ENCODE data around the gene RGS6. TPM values are rescaled to one million over a fixed set of nuclear protein-coding genes. Genes with fewer than 3 reads are reported as not detected.

RGS6 gene
- total and polyA plus RNA-seq, 5 donors from 2014 or later, result 0.13 to 1.5 (median 0.69) TPM

DNA sequence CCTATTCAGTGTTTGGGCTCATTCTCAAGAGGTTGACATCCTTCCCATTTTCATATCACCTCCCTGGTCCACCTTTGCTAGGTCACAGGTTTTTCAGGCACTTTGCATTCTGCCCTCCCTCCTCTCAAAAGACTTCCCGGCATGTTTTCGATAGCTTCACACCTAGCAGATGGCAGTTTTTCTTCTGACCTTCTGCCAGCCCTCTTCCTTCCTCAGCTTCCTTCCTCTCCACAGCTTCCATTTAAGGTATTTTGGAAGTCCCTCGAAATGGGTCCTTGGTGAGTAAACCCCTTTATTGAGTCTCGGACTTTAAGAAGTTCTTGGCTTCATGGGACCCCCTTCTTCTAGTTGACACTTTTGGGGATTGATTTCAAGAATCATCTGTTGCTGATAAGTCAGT lies 358.0 kb downstream of the RGS6 start:
- H3K36me3 ChIP-seq (ENCODE audit: control insufficient read depth, insufficient read depth, low read length), result no peaks in the 10 kb centered on the region
- no peak overlapping the region for H3K4me3 ChIP-seq (ENCODE audit: low read depth, low read length)
- DNase-seq (no peak), ATAC-seq (ENCODE audit: low read depth in 2 of 2) (no peak)
- no peak overlapping the region for H3K27ac Mint-ChIP-seq
- peaks cover 16% of the 10 kb centered on the region for H3K27me3 Mint-ChIP-seq
- H3K36me3 Mint-ChIP-seq, result no peaks in the 10 kb centered on the region
- no peak overlapping the region for H3K4me3 Mint-ChIP-seq
- H3K27ac ChIP-seq (ENCODE audit: insufficient read depth, low read length, poor library complexity, severe bottlenecking), result no peak overlapping the region
- peaks cover 4 to 8% of the 10 kb centered on the region in 2 experiments for H3K9me3 ChIP-seq (ENCODE audit: control insufficient read depth in 2 of 2, low read length in 2 of 2)
- H3K4me1 ChIP-seq (ENCODE audit: control insufficient read depth, insufficient read depth, low read length, poor library complexity, severe bottlenecking), result no peaks in the 10 kb centered on the region
- peaks cover 0 to 4% (median 0%) of the 10 kb centered on the region in 4 donors for H3K4me1 Mint-ChIP-seq
- peaks cover 17% of the 10 kb centered on the region for H3K27me3 ChIP-seq (ENCODE audit: control insufficient read depth, insufficient read depth, low read length)
- H3K9me3 Mint-ChIP-seq, result peaks cover 2 to 17% (median 11%) of the 10 kb centered on the region in 7 donors

DNA sequence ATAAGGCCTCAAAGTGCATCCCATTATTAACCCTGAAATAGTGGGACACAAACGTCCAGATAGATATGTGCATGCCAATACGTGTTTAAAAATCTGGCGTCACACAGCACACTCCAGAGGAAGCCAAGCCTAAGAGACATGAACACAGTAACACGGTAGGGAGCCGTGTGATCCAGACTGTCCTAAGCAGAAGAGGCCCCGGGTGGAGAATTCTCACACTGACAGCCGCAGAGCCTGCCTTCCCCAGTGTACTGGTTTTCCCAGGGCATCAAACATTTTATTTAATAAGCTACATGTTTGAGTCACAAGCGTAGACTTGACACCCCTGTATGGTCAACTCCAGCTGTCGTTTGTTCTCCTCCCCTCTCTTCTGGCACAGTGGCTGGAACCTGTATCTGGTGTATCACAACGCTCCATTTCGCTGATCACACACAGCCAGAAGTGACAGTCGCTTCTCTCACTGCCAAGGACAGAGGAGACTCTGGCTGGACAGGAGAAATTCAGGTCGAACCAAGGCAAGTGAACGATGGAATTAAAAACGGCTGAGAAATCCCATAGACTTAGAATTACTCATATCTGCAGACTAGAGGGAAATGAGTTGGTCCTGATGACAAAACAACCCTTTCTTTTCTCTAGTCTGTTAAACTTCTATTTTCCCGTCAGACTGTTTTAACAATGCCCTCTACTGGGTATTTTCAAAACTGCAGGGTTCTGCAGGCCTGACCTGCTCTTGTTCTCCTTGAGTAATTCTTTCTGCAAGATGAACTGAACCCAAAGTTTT lies 359.9 kb downstream of the RGS6 start:
- peaks cover 19% of the 10 kb centered on the region for H3K27me3 ChIP-seq (ENCODE audit: control insufficient read depth, insufficient read depth, low read length)
- no peak overlapping the region for H3K27ac ChIP-seq (ENCODE audit: insufficient read depth, low read length, poor library complexity, severe bottlenecking)
- Mint-ChIP-seq H3K4me3 (no peak overlapping the region), H3K9me3 (peaks cover 0 to 8% (median 0%) of the 10 kb centered on the region in 7 donors), H3K4me1 (peaks cover 0 to 4% (median 0%) of the 10 kb centered on the region in 4 donors), H3K27ac (no peak overlapping the region), H3K27me3 (peaks cover 16% of the 10 kb centered on the region), H3K36me3 (no peaks in the 10 kb centered on the region)
- peak in 2 of 3 donors; percentile 1 to 44 for DNase-seq
- H3K9me3 ChIP-seq (ENCODE audit: control insufficient read depth in 2 of 2, low read length in 2 of 2), result no peaks in the 10 kb centered on the region
- no peak overlapping the region for H3K4me3 ChIP-seq (ENCODE audit: low read depth, low read length)
- no peak for ATAC-seq (ENCODE audit: low read depth in 2 of 2)
- H3K36me3 ChIP-seq (ENCODE audit: control insufficient read depth, insufficient read depth, low read length), result no peaks in the 10 kb centered on the region
- H3K4me1 ChIP-seq (ENCODE audit: control insufficient read depth, insufficient read depth, low read length, poor library complexity, severe bottlenecking), result no peaks in the 10 kb centered on the region

DNA sequence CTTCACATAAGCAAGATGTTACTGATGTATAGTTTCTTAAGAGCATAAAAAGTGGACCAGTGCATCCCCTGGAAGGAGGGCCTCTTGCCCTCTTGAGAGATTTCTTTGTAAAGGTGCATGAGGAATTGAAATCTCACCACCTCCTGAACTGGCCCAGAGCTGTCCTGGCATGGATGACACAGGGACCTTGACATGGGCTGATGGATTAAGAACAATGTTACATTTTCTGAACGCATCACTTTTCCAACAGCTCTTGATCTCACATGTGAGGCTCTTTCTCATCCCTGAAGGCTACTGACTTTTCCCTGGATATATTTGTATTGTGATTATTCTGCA lies 360.4 kb downstream of the RGS6 start:
- Mint-ChIP-seq H3K4me1 (peaks cover 0 to 4% (median 0%) of the 10 kb centered on the region in 4 donors), H3K9me3 (peaks cover 0 to 7% (median 0%) of the 10 kb centered on the region in 7 donors), H3K27ac (no peak overlapping the region), H3K36me3 (no peaks in the 10 kb centered on the region), H3K27me3 (peaks cover 16% of the 10 kb centered on the region), H3K4me3 (no peak overlapping the region)
- DNase-seq (no peak), ATAC-seq (ENCODE audit: low read depth in 2 of 2) (no peak)
- H3K9me3 ChIP-seq (ENCODE audit: control insufficient read depth in 2 of 2, low read length in 2 of 2), result no peaks in the 10 kb centered on the region
- no peaks in the 10 kb centered on the region for H3K36me3 ChIP-seq (ENCODE audit: control insufficient read depth, insufficient read depth, low read length)
- no peaks in the 10 kb centered on the region for H3K4me1 ChIP-seq (ENCODE audit: control insufficient read depth, insufficient read depth, low read length, poor library complexity, severe bottlenecking)
- no peak overlapping the region for H3K27ac ChIP-seq (ENCODE audit: insufficient read depth, low read length, poor library complexity, severe bottlenecking)
- peaks cover 19% of the 10 kb centered on the region for H3K27me3 ChIP-seq (ENCODE audit: control insufficient read depth, insufficient read depth, low read length)
- H3K4me3 ChIP-seq (ENCODE audit: low read depth, low read length), result no peak overlapping the region

DNA sequence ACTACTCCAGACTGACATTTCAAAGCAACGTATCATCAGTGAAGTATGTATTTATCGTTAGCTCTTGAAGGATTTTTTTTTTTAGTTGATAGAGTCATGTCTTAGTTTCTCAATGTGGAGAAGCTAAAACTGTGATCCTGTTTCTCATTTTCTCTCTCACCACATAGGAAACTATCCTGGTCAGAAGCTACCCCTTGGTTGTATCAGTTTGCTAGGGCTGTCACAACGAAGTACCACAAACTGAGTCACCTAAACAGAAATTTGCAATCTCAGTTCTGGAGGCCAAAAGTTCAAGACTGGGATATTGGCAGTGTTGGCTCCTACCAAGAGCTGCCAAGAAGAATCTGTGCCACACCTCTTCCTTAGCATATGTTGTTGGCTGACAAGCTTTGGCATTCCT lies 369.1 kb downstream of the RGS6 start:
- Mint-ChIP-seq H3K4me1 (no peaks in the 10 kb centered on the region), H3K9me3 (peaks cover 0 to 17% (median 6%) of the 10 kb centered on the region in 7 donors), H3K4me3 (no peak overlapping the region), H3K36me3 (no peaks in the 10 kb centered on the region), H3K27ac (no peak overlapping the region), H3K27me3 (peaks cover 36% of the 10 kb centered on the region)
- H3K27ac ChIP-seq (ENCODE audit: insufficient read depth, low read length, poor library complexity, severe bottlenecking), result no peak overlapping the region
- no peak for DNase-seq
- H3K4me1 ChIP-seq (ENCODE audit: control insufficient read depth, insufficient read depth, low read length, poor library complexity, severe bottlenecking), result no peaks in the 10 kb centered on the region
- peaks cover 20% of the 10 kb centered on the region for H3K27me3 ChIP-seq (ENCODE audit: control insufficient read depth, insufficient read depth, low read length)
- peaks cover 0 to 6% of the 10 kb centered on the region in 2 experiments for H3K9me3 ChIP-seq (ENCODE audit: control insufficient read depth in 2 of 2, low read length in 2 of 2)
- H3K36me3 ChIP-seq (ENCODE audit: control insufficient read depth, insufficient read depth, low read length), result no peaks in the 10 kb centered on the region
- no peak overlapping the region for H3K4me3 ChIP-seq (ENCODE audit: low read depth, low read length)
- ATAC-seq (ENCODE audit: low read depth in 2 of 2), result no peak

DNA sequence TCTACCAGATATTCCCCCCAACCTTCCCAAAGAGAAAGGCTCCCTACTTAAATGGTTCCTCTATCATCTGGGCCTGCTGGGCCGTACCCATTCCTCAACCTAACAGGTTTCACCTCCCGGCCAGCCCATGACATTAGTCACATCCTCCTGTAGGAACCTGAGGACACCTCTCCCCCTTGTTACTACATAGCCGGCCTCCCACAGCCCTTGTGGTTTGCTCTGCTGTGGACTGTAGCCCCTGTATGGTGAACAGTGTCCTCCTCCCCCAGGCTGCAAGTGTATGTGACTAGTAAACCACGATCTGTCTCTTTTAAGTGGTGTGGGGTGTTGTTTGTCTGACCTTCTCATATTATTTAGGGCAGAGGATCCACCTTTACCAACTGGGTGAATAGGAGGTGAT lies 371.7 kb downstream of the RGS6 start:
- peaks cover 39% of the 10 kb centered on the region for H3K27me3 Mint-ChIP-seq
- H3K9me3 Mint-ChIP-seq, result peaks cover 0 to 17% (median 6%) of the 10 kb centered on the region in 7 donors
- H3K4me3 ChIP-seq (ENCODE audit: low read depth, low read length), result no peak overlapping the region
- peaks cover 0 to 6% of the 10 kb centered on the region in 2 experiments for H3K9me3 ChIP-seq (ENCODE audit: control insufficient read depth in 2 of 2, low read length in 2 of 2)
- no peak overlapping the region for H3K27ac ChIP-seq (ENCODE audit: insufficient read depth, low read length, poor library complexity, severe bottlenecking)
- H3K27ac Mint-ChIP-seq, result no peak overlapping the region
- DNase-seq (no peak), ATAC-seq (ENCODE audit: low read depth in 2 of 2) (no peak)
- H3K36me3 ChIP-seq (ENCODE audit: control insufficient read depth, insufficient read depth, low read length), result no peaks in the 10 kb centered on the region
- H3K4me3 Mint-ChIP-seq, result no peak overlapping the region
- no peaks in the 10 kb centered on the region for H3K4me1 ChIP-seq (ENCODE audit: control insufficient read depth, insufficient read depth, low read length, poor library complexity, severe bottlenecking)
- H3K27me3 ChIP-seq (ENCODE audit: control insufficient read depth, insufficient read depth, low read length), result peaks cover 25% of the 10 kb centered on the region
- H3K4me1 Mint-ChIP-seq, result no peaks in the 10 kb centered on the region
- no peaks in the 10 kb centered on the region for H3K36me3 Mint-ChIP-seq

DNA sequence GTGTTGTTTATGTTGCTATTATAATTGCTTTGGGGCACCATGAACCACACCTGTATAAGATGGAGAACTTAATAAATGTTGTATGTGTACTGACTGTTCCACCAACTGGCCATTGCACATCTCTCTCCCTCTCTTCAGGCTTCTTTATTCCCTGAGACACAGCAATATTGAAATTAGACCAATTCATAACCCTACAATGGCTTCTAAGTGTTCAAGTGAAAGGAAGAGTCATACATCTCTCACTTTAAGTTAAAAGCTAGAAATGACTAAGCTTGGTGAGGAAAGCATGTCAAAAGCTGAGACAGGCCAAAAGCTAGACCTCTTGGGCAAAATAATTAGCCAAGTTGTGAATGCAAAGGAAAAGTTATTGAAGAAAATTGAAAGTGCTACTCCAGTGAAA lies 373.3 kb downstream of the RGS6 start:
- peaks cover 0 to 6% of the 10 kb centered on the region in 2 experiments for H3K9me3 ChIP-seq (ENCODE audit: control insufficient read depth in 2 of 2, low read length in 2 of 2)
- H3K4me3 ChIP-seq (ENCODE audit: low read depth, low read length), result no peak overlapping the region
- DNase-seq (no peak), ATAC-seq (ENCODE audit: low read depth in 2 of 2) (no peak)
- H3K27ac ChIP-seq (ENCODE audit: insufficient read depth, low read length, poor library complexity, severe bottlenecking), result no peak overlapping the region
- H3K4me1 Mint-ChIP-seq, result no peaks in the 10 kb centered on the region
- no peaks in the 10 kb centered on the region for H3K36me3 ChIP-seq (ENCODE audit: control insufficient read depth, insufficient read depth, low read length)
- H3K27ac Mint-ChIP-seq, result no peak overlapping the region
- H3K9me3 Mint-ChIP-seq, result peaks cover 0 to 17% (median 6%) of the 10 kb centered on the region in 7 donors
- no peak overlapping the region for H3K4me3 Mint-ChIP-seq
- no peaks in the 10 kb centered on the region for H3K36me3 Mint-ChIP-seq
- no peaks in the 10 kb centered on the region for H3K4me1 ChIP-seq (ENCODE audit: control insufficient read depth, insufficient read depth, low read length, poor library complexity, severe bottlenecking)
- peaks cover 20% of the 10 kb centered on the region for H3K27me3 ChIP-seq (ENCODE audit: control insufficient read depth, insufficient read depth, low read length)
- peaks cover 34% of the 10 kb centered on the region for H3K27me3 Mint-ChIP-seq

DNA sequence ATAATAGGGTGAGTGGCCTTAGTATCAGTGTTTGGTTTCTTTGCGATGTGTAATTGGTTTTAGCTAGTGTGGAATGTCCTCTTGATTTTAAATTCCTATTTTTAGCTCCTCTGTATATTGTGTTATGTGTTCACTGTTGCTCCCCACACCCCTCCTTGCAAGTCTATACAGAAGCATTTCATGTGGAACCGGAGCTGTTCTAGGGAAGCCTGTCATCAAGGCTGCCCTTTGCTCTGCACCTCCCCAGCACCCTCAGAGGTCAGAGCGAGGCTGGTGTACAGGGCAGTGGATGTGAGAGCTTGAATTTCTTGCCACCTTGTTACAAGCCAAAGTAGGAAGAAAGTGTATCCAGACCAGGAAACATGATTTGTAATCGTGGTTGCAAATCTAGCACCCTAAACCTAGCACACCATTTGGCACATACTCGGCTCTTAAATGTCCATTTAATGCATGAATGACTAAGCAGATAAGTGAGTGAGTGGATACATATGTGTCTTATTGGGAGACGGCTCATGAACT lies 376.8 kb downstream of the RGS6 start:
- ATAC-seq (ENCODE audit: low read depth in 2 of 2) (no peak), DNase-seq (no peak)
- H3K27ac ChIP-seq (ENCODE audit: insufficient read depth, low read length, poor library complexity, severe bottlenecking), result no peak overlapping the region
- Mint-ChIP-seq H3K27ac (no peak overlapping the region), H3K4me1 (peaks cover 0 to 2% (median 0%) of the 10 kb centered on the region in 4 donors), H3K27me3 (peaks cover 13% of the 10 kb centered on the region), H3K9me3 (peaks cover 0 to 14% (median 4%) of the 10 kb centered on the region in 7 donors), H3K4me3 (no peak overlapping the region), H3K36me3 (no peaks in the 10 kb centered on the region)
- no peaks in the 10 kb centered on the region for H3K36me3 ChIP-seq (ENCODE audit: control insufficient read depth, insufficient read depth, low read length)
- H3K4me1 ChIP-seq (ENCODE audit: control insufficient read depth, insufficient read depth, low read length, poor library complexity, severe bottlenecking), result no peaks in the 10 kb centered on the region
- H3K27me3 ChIP-seq (ENCODE audit: control insufficient read depth, insufficient read depth, low read length), result peaks cover 12% of the 10 kb centered on the region
- no peak overlapping the region for H3K4me3 ChIP-seq (ENCODE audit: low read depth, low read length)
- H3K9me3 ChIP-seq (ENCODE audit: control insufficient read depth in 2 of 2, low read length in 2 of 2), result peaks cover 0 to 6% of the 10 kb centered on the region in 2 experiments

DNA sequence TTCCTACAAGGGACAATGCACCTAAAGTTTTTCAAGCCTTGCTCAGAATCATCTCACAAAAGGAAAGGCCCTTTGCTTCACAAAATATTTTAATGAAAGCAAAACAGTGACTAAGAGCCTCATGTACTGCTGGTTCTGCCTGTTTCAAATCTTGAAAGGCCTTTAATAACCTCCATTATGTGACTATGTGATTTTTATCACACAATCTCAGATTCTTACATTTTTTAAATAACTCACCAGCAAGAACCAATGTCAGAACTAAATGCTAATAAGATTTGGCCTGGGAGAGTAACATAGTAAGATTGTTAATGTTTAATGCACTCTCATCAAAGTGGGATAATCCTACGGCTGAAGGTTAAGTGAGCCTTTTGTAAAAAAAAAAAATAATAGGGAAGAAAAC lies 378.9 kb downstream of the RGS6 start:
- H3K9me3 Mint-ChIP-seq, result peaks cover under 1 to 6% (median 3%) of the 10 kb centered on the region in 7 donors
- Histone ChIP-seq H3K4me1 (ENCODE audit: control insufficient read depth, insufficient read depth, low read length, poor library complexity, severe bottlenecking) (no peaks in the 10 kb centered on the region), H3K9me3 (ENCODE audit: control insufficient read depth in 2 of 2, low read length in 2 of 2) (peaks cover 0 to under 1% of the 10 kb centered on the region in 2 experiments), H3K27ac (ENCODE audit: insufficient read depth, low read length, poor library complexity, severe bottlenecking) (no peak overlapping the region), H3K27me3 (ENCODE audit: control insufficient read depth, insufficient read depth, low read length) (peaks cover 10% of the 10 kb centered on the region), H3K4me3 (ENCODE audit: low read depth, low read length) (no peak overlapping the region), H3K36me3 (ENCODE audit: control insufficient read depth, insufficient read depth, low read length) (no peaks in the 10 kb centered on the region)
- ATAC-seq (ENCODE audit: low read depth in 2 of 2) (no peak), DNase-seq (no peak)
- H3K27ac Mint-ChIP-seq, result no peak overlapping the region
- H3K27me3 Mint-ChIP-seq, result peaks cover 16% of the 10 kb centered on the region
- no peak overlapping the region for H3K4me3 Mint-ChIP-seq
- H3K36me3 Mint-ChIP-seq, result no peaks in the 10 kb centered on the region
- H3K4me1 Mint-ChIP-seq, result peaks cover 0 to 2% (median 0%) of the 10 kb centered on the region in 4 donors
